GM23338 (cell line): ENCODE results near the gene RHBDD1. TPM values are rescaled to one million over a fixed set of nuclear protein-coding genes. Genes with fewer than 3 reads are reported as not detected.
"Not testable (repeated sequence)": the region's sequence is repeated elsewhere in the genome, so short reads cannot be mapped to it uniquely, and the experiment has no call there.

Source experiments
- ATAC-seq: fragments of 200-7000 bp; cut with Tn5 transposase; 3 replicates; pipeline ENCODE4 v1.9.1; 2020
- DNase-seq: peaks from one replicate; pipeline ENCODE4 v3.0.0-alpha.2; 2015; ENCODE audit warnings: low spot score
- H2AFZ ChIP-seq: fragments of 200-600 bp; sonication (generic); 2 replicates; pipeline ENCODE4 v1.8.0; 2016; ENCODE audit warnings: antibody characterized with exemption, mild to moderate bottlenecking, moderate library complexity
- H3F3A ChIP-seq: fragments of 200-600 bp; sonication (generic); replicated peaks from 2 replicates; pipeline ENCODE4 v1.8.0; 2017; ENCODE audit warnings: antibody characterized with exemption, mixed run types, low read depth
- H3K27ac ChIP-seq: fragments of 200-600 bp; sonication (generic); 2 replicates; pipeline ENCODE4 v1.6.1; 2016; ENCODE audit warnings: low read depth
- H3K27me3 ChIP-seq: fragments of 200-600 bp; sonication (generic); 2 replicates; pipeline ENCODE4 v1.8.0; 2016; ENCODE audit warnings: mild to moderate bottlenecking, mixed run types, moderate library complexity; ENCODE audit not compliant: insufficient read depth
- H3K36me3 ChIP-seq: fragments of 200-600 bp; sonication (generic); 2 replicates; pipeline ENCODE4 v1.8.0; 2016; ENCODE audit warnings: mild to moderate bottlenecking; ENCODE audit not compliant: insufficient read depth
- H3K4me1 ChIP-seq: fragments of 200-600 bp; sonication (generic); 2 replicates; pipeline ENCODE4 v1.8.0; 2016; ENCODE audit warnings: mild to moderate bottlenecking, moderate library complexity; ENCODE audit not compliant: insufficient read depth
- H3K4me2 ChIP-seq: fragments of 200-600 bp; sonication (generic); 2 replicates; pipeline ENCODE4 v1.7.1; 2017; ENCODE audit warnings: mixed run types
- H3K4me3 ChIP-seq: fragments of 200-600 bp; sonication (generic); 2 replicates; pipeline ENCODE4 v1.6.1; 2016; ENCODE audit warnings: mixed run types
- H3K79me2 ChIP-seq: fragments of 200-600 bp; sonication (generic); replicated peaks from 2 replicates; pipeline ENCODE4 v1.8.0; 2017; ENCODE audit warnings: mild to moderate bottlenecking; ENCODE audit not compliant: insufficient read depth
- H3K9me2 ChIP-seq: fragments of 200-600 bp; sonication (generic); 2 replicates; pipeline ENCODE4 v1.8.0; 2017; ENCODE audit not compliant: insufficient read depth
- H4K20me1 ChIP-seq: fragments of 200-600 bp; sonication (generic); replicated peaks from 2 replicates; pipeline ENCODE4 v1.8.0; 2017; ENCODE audit warnings: mild to moderate bottlenecking; ENCODE audit not compliant: insufficient read depth
- H3K27ac Mint-ChIP-seq: 2 replicates; pipeline ENCODE4 v1.8.0; 2020; ENCODE audit warnings: inconsistent platforms, mild to moderate bottlenecking, moderate library complexity, mixed read lengths
- H3K27me3 Mint-ChIP-seq: 3 replicates; pipeline ENCODE4 v1.8.0; 2022; ENCODE audit warnings: low read depth, mild to moderate bottlenecking, moderate library complexity, mixed read lengths, inconsistent platforms; ENCODE audit not compliant: insufficient read depth, poor library complexity
- H3K36me3 Mint-ChIP-seq: 3 replicates; pipeline ENCODE4 v1.8.0; 2021; ENCODE audit warnings: low read depth, mild to moderate bottlenecking, inconsistent platforms, moderate library complexity, mixed read lengths
- H3K4me1 Mint-ChIP-seq: 3 replicates; pipeline ENCODE4 v1.8.0; 2020; ENCODE audit warnings: mild to moderate bottlenecking, inconsistent platforms, mixed read lengths
- H3K4me3 Mint-ChIP-seq: 3 replicates; pipeline ENCODE4 v1.8.0; 2021; ENCODE audit warnings: moderate library complexity, mild to moderate bottlenecking, inconsistent platforms, mixed read lengths
- H3K9me3 Mint-ChIP-seq: 3 replicates; pipeline ENCODE4 v1.8.0; 2020; ENCODE audit warnings: moderate library complexity, mild to moderate bottlenecking, inconsistent platforms, mixed read lengths
- EZH2 ChIP-seq: fragments of 200-600 bp; sonication (generic); IDR thresholded peaks from one replicate; pipeline ENCODE4 v1.8.0; 2017; ENCODE audit warnings: antibody characterized with exemption, mild to moderate bottlenecking, low read depth; ENCODE audit not compliant: unreplicated experiment
- EZH2phosphoT487 ChIP-seq: fragments of 200-600 bp; sonication (generic); IDR thresholded peaks from one replicate; pipeline ENCODE4 v1.8.1; 2018; ENCODE audit warnings: antibody characterized with exemption; ENCODE audit not compliant: unreplicated experiment
- JUNB ChIP-seq: IDR thresholded peaks from one replicate; pipeline ENCODE4 v1.6.1; 2016; ENCODE audit warnings: antibody characterized with exemption; ENCODE audit not compliant: unreplicated experiment
- polyA plus RNA-seq: library from polyadenylated mRNA; unstranded; fragments of >200 nt; fragmentation: Nextera tagmentation; extraction: Ambion mirVana; gene quantifications from 2 replicates; pipeline ENCODE4 v1.2.1, GENCODE V29; 2016
- total RNA-seq: library from RNA; depleted of rRNA; stranded (reverse); fragments of >200 nt; shearing (Covaris generic); gene quantifications from 2 replicates; pipeline ENCODE4 v1.2.3, GENCODE V29; 2014
- TF ChIP-seq, protein P1 (sequence below): fragments of 250-450 bp; sonication (Bioruptor Pico); IDR thresholded peaks from 2 replicates; pipeline ENCODE4 v1.5.0; 2020; ENCODE audit warnings: mild to moderate bottlenecking, moderate library complexity
- TF ChIP-seq, protein P2 (sequence below): IDR thresholded peaks from 2 replicates; pipeline ENCODE4 v1.6.1; 2016; ENCODE audit warnings: antibody characterized with exemption

Gene RHBDD1
- total and polyA plus RNA-seq, 2 experiments from 2014 or later, result 7.3 to 13.0 TPM

- TF ChIP-seq, protein P1, sequence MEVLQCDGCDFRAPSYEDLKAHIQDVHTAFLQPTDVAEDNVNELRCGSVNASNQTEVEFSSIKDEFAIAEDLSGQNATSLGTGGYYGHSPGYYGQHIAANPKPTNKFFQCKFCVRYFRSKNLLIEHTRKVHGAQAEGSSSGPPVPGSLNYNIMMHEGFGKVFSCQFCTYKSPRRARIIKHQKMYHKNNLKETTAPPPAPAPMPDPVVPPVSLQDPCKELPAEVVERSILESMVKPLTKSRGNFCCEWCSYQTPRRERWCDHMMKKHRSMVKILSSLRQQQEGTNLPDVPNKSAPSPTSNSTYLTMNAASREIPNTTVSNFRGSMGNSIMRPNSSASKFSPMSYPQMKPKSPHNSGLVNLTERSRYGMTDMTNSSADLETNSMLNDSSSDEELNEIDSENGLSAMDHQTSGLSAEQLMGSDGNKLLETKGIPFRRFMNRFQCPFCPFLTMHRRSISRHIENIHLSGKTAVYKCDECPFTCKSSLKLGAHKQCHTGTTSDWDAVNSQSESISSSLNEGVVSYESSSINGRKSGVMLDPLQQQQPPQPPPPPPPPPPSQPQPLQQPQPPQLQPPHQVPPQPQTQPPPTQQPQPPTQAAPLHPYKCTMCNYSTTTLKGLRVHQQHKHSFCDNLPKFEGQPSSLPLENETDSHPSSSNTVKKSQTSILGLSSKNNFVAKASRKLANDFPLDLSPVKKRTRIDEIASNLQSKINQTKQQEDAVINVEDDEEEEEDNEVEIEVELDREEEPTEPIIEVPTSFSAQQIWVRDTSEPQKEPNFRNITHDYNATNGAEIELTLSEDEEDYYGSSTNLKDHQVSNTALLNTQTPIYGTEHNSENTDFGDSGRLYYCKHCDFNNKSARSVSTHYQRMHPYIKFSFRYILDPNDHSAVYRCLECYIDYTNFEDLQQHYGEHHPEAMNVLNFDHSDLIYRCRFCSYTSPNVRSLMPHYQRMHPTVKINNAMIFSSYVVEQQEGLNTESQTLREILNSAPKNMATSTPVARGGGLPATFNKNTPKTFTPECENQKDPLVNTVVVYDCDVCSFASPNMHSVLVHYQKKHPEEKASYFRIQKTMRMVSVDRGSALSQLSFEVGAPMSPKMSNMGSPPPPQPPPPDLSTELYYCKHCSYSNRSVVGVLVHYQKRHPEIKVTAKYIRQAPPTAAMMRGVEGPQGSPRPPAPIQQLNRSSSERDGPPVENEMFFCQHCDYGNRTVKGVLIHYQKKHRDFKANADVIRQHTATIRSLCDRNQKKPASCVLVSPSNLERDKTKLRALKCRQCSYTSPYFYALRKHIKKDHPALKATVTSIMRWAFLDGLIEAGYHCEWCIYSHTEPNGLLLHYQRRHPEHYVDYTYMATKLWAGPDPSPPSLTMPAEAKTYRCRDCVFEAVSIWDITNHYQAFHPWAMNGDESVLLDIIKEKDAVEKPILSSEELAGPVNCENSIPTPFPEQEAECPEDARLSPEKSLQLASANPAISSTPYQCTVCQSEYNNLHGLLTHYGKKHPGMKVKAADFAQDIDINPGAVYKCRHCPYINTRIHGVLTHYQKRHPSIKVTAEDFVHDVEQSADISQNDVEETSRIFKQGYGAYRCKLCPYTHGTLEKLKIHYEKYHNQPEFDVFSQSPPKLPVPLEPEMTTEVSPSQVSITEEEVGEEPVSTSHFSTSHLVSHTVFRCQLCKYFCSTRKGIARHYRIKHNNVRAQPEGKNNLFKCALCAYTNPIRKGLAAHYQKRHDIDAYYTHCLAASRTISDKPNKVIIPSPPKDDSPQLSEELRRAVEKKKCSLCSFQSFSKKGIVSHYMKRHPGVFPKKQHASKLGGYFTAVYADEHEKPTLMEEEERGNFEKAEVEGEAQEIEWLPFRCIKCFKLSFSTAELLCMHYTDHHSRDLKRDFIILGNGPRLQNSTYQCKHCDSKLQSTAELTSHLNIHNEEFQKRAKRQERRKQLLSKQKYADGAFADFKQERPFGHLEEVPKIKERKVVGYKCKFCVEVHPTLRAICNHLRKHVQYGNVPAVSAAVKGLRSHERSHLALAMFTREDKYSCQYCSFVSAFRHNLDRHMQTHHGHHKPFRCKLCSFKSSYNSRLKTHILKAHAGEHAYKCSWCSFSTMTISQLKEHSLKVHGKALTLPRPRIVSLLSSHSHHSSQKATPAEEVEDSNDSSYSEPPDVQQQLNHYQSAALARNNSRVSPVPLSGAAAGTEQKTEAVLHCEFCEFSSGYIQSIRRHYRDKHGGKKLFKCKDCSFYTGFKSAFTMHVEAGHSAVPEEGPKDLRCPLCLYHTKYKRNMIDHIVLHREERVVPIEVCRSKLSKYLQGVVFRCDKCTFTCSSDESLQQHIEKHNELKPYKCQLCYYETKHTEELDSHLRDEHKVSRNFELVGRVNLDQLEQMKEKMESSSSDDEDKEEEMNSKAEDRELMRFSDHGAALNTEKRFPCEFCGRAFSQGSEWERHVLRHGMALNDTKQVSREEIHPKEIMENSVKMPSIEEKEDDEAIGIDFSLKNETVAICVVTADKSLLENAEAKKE, result no peak
- TF ChIP-seq, protein P2, sequence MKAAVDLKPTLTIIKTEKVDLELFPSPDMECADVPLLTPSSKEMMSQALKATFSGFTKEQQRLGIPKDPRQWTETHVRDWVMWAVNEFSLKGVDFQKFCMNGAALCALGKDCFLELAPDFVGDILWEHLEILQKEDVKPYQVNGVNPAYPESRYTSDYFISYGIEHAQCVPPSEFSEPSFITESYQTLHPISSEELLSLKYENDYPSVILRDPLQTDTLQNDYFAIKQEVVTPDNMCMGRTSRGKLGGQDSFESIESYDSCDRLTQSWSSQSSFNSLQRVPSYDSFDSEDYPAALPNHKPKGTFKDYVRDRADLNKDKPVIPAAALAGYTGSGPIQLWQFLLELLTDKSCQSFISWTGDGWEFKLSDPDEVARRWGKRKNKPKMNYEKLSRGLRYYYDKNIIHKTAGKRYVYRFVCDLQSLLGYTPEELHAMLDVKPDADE, result no peak
- TF ChIP-seq EZH2 (no peak), EZH2phosphoT487 (no peak), JUNB (no peak)
Observed at GRCh38 chr2:226832061-226832460, 3.8 kb upstream of the RHBDD1 start (continued).

DNA sequence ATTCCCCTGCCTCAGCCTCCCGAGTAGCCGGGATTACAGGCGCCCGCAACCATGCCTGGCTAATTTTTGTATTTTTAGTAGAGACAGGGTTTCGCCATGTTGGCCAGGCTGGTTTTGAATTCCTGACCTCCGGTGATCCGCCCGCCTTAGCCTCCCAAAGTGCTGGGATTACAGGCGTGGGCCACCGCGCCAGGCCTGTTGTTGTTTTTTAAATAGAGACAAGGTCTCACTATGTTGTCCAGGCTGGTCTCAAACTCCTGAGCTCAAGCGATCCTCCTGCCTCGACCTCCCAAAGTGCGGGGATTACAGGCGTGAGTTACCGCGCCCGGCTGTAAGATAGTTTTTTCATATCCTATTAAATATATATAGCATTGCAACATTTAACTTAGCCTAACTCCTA, 974 bp upstream of the RHBDD1 start:
- not testable (repeated sequence) for H3K27me3 ChIP-seq, H3K36me3 ChIP-seq, H3K9me3 Mint-ChIP-seq, DNase-seq, H4K20me1 ChIP-seq, H3K36me3 Mint-ChIP-seq, H3K27ac ChIP-seq, H3K9me2 ChIP-seq, ATAC-seq, H3K27ac Mint-ChIP-seq, H3K27me3 Mint-ChIP-seq, H2AFZ ChIP-seq
- H3K4me1 ChIP-seq, result peaks cover 16% of the 10 kb centered on the region
- Mint-ChIP-seq H3K4me3 (peak overlapping the region; percentile 89), H3K4me1 (peaks cover 15% of the 10 kb centered on the region)
- H3K79me2 ChIP-seq, result peaks cover 16% of the 10 kb centered on the region; the same call in 1 of the 2 replicates
- peak overlapping the region; percentile 76 for H3K4me2 ChIP-seq
- peaks cover 10% of the 10 kb centered on the region; the same call in 1 of the 2 replicates for H3F3A ChIP-seq
- H3K4me3 ChIP-seq, result peak overlapping the region; percentile 53
